ENCODE results near the gene PGP. TPM values are rescaled to one million over a fixed set of nuclear protein-coding genes. Genes with fewer than 3 reads are reported as not detected.

Gene PGP
- total RNA-seq, 2 experiments from 2014 or later = 8.1 to 8.5 TPM

- Histone ChIP-seq H3K4me3 (ENCODE audit: low read length) (no peak overlapping the region), H3K27ac (ENCODE audit: low read depth in 1 of 2, low read length in 2 of 2) (no peak overlapping the region), H3K36me3 (ENCODE audit: insufficient read depth, low read length) (peaks cover 47% of the 10 kb centered on the region), H3K27me3 (ENCODE audit: control insufficient read depth in 1 of 2, insufficient read depth in 2 of 2, low read length in 2 of 2) (no peaks in the 10 kb centered on the region), H3K4me1 (ENCODE audit: insufficient read depth, low read length) (no peaks in the 10 kb centered on the region), H3K9me3 (ENCODE audit: control insufficient read depth in 1 of 2, insufficient read depth in 1 of 2, low read length in 2 of 2) (no peaks in the 10 kb centered on the region)
- ChIA-PET POLR2A (no interaction called here), CTCF (no interaction called here)
- ATAC-seq (ENCODE audit: poor library complexity) (no peak), DNase-seq (no peak)
- Mint-ChIP-seq H3K27me3 (no peaks in the 10 kb centered on the region), H3K4me1 (ENCODE audit: low read depth) (no peaks in the 10 kb centered on the region), H3K36me3 (ENCODE audit: low read depth) (peaks cover 9% of the 10 kb centered on the region), H3K4me3 (no peak overlapping the region), H3K9me3 (no peaks in the 10 kb centered on the region), H3K27ac (no peak overlapping the region)
- intact Hi-C loops (cut with DNase I, micrococcal nuclease) = no loop called here
- no peak for TF ChIP-seq CTCF (IDR thresholded peaks at IDR 0.05)
Measured at GRCh38 chr16:2173916-2174315, 40.7 kb downstream of the PGP start.

GRCh38 chr16:2173366-2173765 is 41.3 kb downstream of the PGP start:
- ChIA-PET POLR2A (interaction anchor here (1.4 kb wide), 1 partner anchor 18 kb away, joined by 6 read pairs; the partner anchor contains the start of gene TRAF7), CTCF (no interaction called here)
- no peaks in the 10 kb centered on the region for H3K27me3 ChIP-seq (ENCODE audit: control insufficient read depth in 1 of 2, insufficient read depth in 2 of 2, low read length in 2 of 2)

GRCh38 chr16:2172688-2173335 is 41.8 kb downstream of the PGP start:
- Mint-ChIP-seq H3K4me1 (ENCODE audit: low read depth) (no peaks in the 10 kb centered on the region), H3K4me3 (no peak overlapping the region), H3K27ac (no peak overlapping the region), H3K9me3 (no peaks in the 10 kb centered on the region), H3K27me3 (no peaks in the 10 kb centered on the region), H3K36me3 (ENCODE audit: low read depth) (peaks cover 9% of the 10 kb centered on the region)
- H3K27me3 ChIP-seq (ENCODE audit: control insufficient read depth in 1 of 2, insufficient read depth in 2 of 2, low read length in 2 of 2) = no peaks in the 10 kb centered on the region
- POLR2A ChIA-PET = interaction anchor here (1.4 kb wide), 1 partner anchor 18 kb away, joined by 6 read pairs; the partner anchor contains the start of gene TRAF7
- peaks cover 56% of the 10 kb centered on the region for H3K36me3 ChIP-seq (ENCODE audit: insufficient read depth, low read length)
- H3K27ac ChIP-seq (ENCODE audit: low read depth in 1 of 2, low read length in 2 of 2) = no peak overlapping the region
- H3K9me3 ChIP-seq (ENCODE audit: control insufficient read depth in 1 of 2, insufficient read depth in 1 of 2, low read length in 2 of 2) = no peaks in the 10 kb centered on the region
- ATAC-seq (ENCODE audit: poor library complexity) = no peak
- no peak for TF ChIP-seq CTCF (IDR thresholded peaks at IDR 0.05)
- H3K4me1 ChIP-seq (ENCODE audit: insufficient read depth, low read length) = no peaks in the 10 kb centered on the region
- H3K4me3 ChIP-seq (ENCODE audit: low read length) = no peak overlapping the region
- intact Hi-C loops (cut with DNase I, micrococcal nuclease) = no loop called here
- no peak for DNase-seq
- CTCF ChIA-PET = no interaction called here

More at GRCh38 chr16:2173366-2173765, 41.3 kb downstream of the PGP start:
- no peak for DNase-seq
- H3K27ac ChIP-seq (ENCODE audit: low read depth in 1 of 2, low read length in 2 of 2) = no peak overlapping the region
- peaks cover 51% of the 10 kb centered on the region for H3K36me3 ChIP-seq (ENCODE audit: insufficient read depth, low read length)
- Mint-ChIP-seq H3K27me3 (no peaks in the 10 kb centered on the region), H3K9me3 (no peaks in the 10 kb centered on the region), H3K27ac (no peak overlapping the region), H3K4me1 (ENCODE audit: low read depth) (no peaks in the 10 kb centered on the region), H3K36me3 (ENCODE audit: low read depth) (peaks cover 9% of the 10 kb centered on the region), H3K4me3 (no peak overlapping the region)
- no peak for ATAC-seq (ENCODE audit: poor library complexity)
- no peaks in the 10 kb centered on the region for H3K9me3 ChIP-seq (ENCODE audit: control insufficient read depth in 1 of 2, insufficient read depth in 1 of 2, low read length in 2 of 2)
- H3K4me1 ChIP-seq (ENCODE audit: insufficient read depth, low read length) = no peaks in the 10 kb centered on the region
- intact Hi-C loops (cut with DNase I, micrococcal nuclease) = no loop called here
- no peak overlapping the region for H3K4me3 ChIP-seq (ENCODE audit: low read length)
- TF ChIP-seq CTCF (IDR thresholded peaks at IDR 0.05) = no peak
